PFSK-1 (cell line): Measurements from ENCODE around the gene FSD2. TPM values are rescaled to one million over a fixed set of nuclear protein-coding genes. Genes with fewer than 3 reads are reported as not detected.

Source experiments
- FOXP2 ChIP-seq: optimal IDR thresholded peaks from 2 replicates; pipeline ENCODE3; 2011; ENCODE audit warnings: borderline replicate concordance, control low read depth, inconsistent platforms; ENCODE audit not compliant: insufficient read depth; ENCODE audit errors: extremely low read length, extremely low read depth
- POLR2AphosphoS5 ChIP-seq: IDR thresholded peaks from 2 replicates; pipeline ENCODE4 v1.6.1; 2012; ENCODE audit warnings: low read depth, mild to moderate bottlenecking, control low read depth, low read length, moderate library complexity
- REST ChIP-seq, 2 experiments: IDR thresholded peaks; 2 replicates each; pipeline versions ENCODE4 v1.6.1 to v1.8.0; 2011 to 2012; ENCODE audit warnings: low read depth in 2 of 2, low read length in 2 of 2, control low read depth in 1 of 2, inconsistent platforms in 1 of 2, mild to moderate bottlenecking in 1 of 2, moderate library complexity in 1 of 2; ENCODE audit not compliant: insufficient read depth in 1 of 2
- SIN3A ChIP-seq: IDR thresholded peaks from 2 replicates; pipeline ENCODE4 v1.6.1; 2012; ENCODE audit warnings: mild to moderate bottlenecking, low read length, moderate library complexity, borderline replicate concordance; ENCODE audit not compliant: insufficient read depth
- TAF1 ChIP-seq: IDR thresholded peaks from 2 replicates; pipeline ENCODE4 v1.6.1; 2012; ENCODE audit warnings: low read length, control low read depth, borderline replicate concordance; ENCODE audit not compliant: insufficient read depth
- polyA plus RNA-seq: library from polyadenylated mRNA; unstranded; fragments of >200 nt; gene quantifications from one replicate; pipeline ENCODE4 v1.2.1, GENCODE V29; 2012; ENCODE audit warnings: low read depth, missing spikeins; ENCODE audit not compliant: insufficient read length

FSD2 gene
- polyA plus RNA-seq = not detected

- TF ChIP-seq TAF1 = no peak
- TF ChIP-seq FOXP2 = no peak
- TF ChIP-seq REST (IDR thresholded peaks at IDR 0.05; ENCODE audit: insufficient read depth in 1 of 2, low read depth in 2 of 2, low read length in 2 of 2) = no peak
- no peak for TF ChIP-seq POLR2AphosphoS5
- TF ChIP-seq SIN3A = no peak
These were observed at the start of gene FSD2 for GRCh38 chr15:82805994-82806406. TSS of gene FSD2 (minus strand) at chr15:82806069. CDS start at chr15:82787390, 18,679 bp downstream.

DNA sequence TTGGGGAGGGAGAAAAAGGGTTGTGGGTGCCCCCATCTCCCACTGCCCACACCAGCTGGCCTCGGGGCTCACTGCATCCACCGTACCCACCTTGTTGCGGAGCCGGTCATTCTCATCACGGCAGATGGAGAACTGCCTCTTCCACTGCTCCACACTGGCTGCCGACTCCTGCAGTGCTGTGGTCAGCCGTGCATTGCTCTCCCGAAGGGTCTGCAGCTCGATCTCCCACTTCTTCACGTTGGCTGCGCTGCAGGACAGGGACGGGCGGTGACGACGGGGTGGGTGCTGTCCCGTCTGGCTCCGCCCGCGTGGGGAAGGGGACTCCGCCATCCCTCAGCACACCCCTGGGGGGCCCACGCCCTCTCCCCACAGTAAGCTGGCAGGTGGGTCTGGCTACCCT, 48.7 kb upstream of the FSD2 start:
- TF ChIP-seq SIN3A (no peak), REST (IDR thresholded peaks at IDR 0.05; ENCODE audit: insufficient read depth in 1 of 2, low read depth in 2 of 2, low read length in 2 of 2) (no peak), FOXP2 (no peak), TAF1 (no peak)

DNA sequence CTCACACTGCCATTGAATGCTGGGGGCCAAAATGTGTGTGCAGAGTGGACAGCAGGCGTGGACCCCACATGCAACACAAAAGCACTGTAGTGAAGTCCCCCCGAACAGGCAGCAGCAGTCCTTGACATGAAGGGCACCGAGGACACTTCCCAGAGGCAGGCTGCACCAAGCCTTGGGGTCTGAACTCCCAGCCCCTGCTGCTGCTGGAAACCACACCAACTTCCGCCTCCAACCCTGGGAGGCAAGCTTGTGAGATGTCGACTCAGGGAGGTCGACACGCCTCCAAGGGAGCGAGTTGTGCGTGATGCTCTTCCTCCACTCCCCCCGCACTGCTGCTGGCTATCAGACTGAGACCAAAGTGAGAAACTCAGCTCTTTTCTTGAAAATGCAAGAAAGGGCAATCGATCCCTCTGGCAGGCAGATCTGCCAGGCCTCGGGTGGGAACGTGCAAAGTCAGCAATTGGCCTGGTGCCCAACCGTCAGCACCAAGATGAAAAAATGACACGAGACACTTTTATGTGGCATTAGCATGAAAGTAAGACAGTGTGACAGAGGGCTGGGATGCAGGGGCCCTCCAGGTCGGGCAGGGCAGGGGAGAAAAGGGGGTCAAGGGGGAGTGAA, 47.2 kb upstream of the FSD2 start:
- no peak for TF ChIP-seq TAF1
- TF ChIP-seq FOXP2 = no peak
- no peak for TF ChIP-seq SIN3A

DNA sequence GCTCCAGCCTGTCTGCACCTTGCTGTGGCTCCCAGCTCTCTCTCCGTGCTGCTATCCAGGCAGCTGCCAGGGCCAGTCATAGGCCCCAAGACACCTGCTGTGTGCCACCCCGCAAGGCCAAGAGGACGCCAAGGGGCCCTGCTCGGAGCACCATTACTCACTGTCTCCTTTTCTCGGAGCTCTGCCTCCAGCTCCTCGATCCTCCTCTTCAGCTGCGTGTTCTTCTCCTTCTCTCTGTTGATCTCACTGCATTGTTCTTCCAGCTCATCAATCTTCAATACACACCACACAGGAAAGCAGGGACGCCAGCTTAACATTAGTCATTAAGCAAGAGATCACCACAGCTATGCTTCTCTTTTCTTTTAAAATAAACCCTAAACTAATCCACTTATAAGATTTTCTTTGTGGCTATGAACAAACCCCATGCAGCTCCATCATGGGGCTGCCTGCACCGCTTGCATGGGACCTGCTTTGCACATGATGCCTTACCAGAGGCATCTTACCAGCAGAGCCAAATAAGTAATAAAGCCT, 46.2 kb upstream of the FSD2 start:
- TF ChIP-seq REST (IDR thresholded peaks at IDR 0.05; ENCODE audit: insufficient read depth in 1 of 2, low read depth in 2 of 2, low read length in 2 of 2) (no peak), POLR2AphosphoS5 (no peak), SIN3A (no peak), FOXP2 (no peak), TAF1 (no peak)

DNA sequence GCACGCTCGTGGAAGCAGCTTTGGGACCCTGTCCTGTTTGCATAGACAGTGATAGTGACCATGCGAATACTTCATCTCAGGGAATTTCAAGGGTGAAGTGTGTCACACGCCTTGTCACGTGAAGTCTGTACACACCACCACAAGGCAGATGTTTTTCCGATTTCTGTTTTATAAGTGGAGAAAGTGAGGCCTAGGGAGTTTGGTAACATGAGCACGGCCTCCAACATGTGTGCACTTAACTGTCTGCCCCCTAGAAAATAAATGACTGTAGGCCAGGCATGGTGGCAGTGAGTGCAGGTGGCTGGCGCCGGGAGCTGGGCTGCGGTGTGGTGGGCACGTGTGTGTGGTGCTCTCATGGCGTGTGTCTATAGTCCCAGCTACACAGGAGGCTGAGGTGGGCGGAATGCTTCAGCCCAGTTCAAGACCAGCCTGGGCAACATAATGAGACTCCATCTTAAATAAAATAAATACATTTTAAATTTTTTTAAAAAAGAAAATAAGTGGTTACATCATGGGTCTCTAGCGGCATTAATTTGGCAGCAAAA, 45.5 kb upstream of the FSD2 start:
- TF ChIP-seq REST (IDR thresholded peaks at IDR 0.05; ENCODE audit: insufficient read depth in 1 of 2, low read depth in 2 of 2, low read length in 2 of 2) (no peak), SIN3A (no peak), FOXP2 (no peak)
